Measurements from ENCODE around the gene POR. TPM values are rescaled to one million over a fixed set of nuclear protein-coding genes. Genes with fewer than 3 reads are reported as not detected.

Gene POR
- total and polyA plus RNA-seq, 2 of the 13 experiments (the other 11 are each of a cell fraction or from before 2014, with no cell fraction given) = 145 to 266 TPM

GRCh38 chr7:76020031-76020714, 105.2 kb downstream of the POR start (continued):
- no peak for TF ChIP-seq MTERF4 (CRISPR knock-in tag; IDR thresholded peaks at IDR 0.05)
- no peak for TF ChIP-seq ELF4 (CRISPR knock-in tag; IDR thresholded peaks at IDR 0.05; ENCODE audit: borderline replicate concordance)
- TF ChIP-seq FOXJ3 (CRISPR knock-in tag; IDR thresholded peaks at IDR 0.05; ENCODE audit: borderline replicate concordance) = no peak
- peak; percentile 82; the same call in 1 of the 2 replicates for TF ChIP-seq HNF1B (CRISPR knock-in tag; IDR thresholded peaks at IDR 0.05)
- TF ChIP-seq ZNF841 (CRISPR knock-in tag; IDR thresholded peaks at IDR 0.05; ENCODE audit: borderline replicate concordance) = no peak
- no peak for TF ChIP-seq NR2F6 (IDR thresholded peaks at IDR 0.05)
- no peak for TF ChIP-seq NR2F6 (CRISPR knock-in tag; IDR thresholded peaks at IDR 0.05)
- no peak for TF ChIP-seq KLF13 (CRISPR knock-in tag; IDR thresholded peaks at IDR 0.05)
- TF ChIP-seq HNRNPLL (IDR thresholded peaks at IDR 0.05; ENCODE audit: low read depth, low read length, poor library complexity, severe bottlenecking) = no peak
- no peak for TF ChIP-seq POLR2AphosphoS5 (IDR thresholded peaks at IDR 0.05; ENCODE audit: low read depth, low read length)
- no peak for TF ChIP-seq DMAP1 (CRISPR knock-in tag; IDR thresholded peaks at IDR 0.05)
- TF ChIP-seq ATF1 (CRISPR knock-in tag; IDR thresholded peaks at IDR 0.05) = no peak
- no peak for TF ChIP-seq GRHL1 (CRISPR knock-in tag; conservative IDR thresholded peaks at IDR 0.05)
- TF ChIP-seq MXD1 (CRISPR knock-in tag; IDR thresholded peaks at IDR 0.05) = no peak
- TF ChIP-seq ZNF883 (CRISPR knock-in tag; IDR thresholded peaks at IDR 0.05; ENCODE audit: not compliant biosample characterization) = no peak
- TF ChIP-seq IRX3 (CRISPR knock-in tag; IDR thresholded peaks at IDR 0.05; ENCODE audit: borderline replicate concordance, low read depth) = no peak
- TF ChIP-seq ATF5 (CRISPR knock-in tag; IDR thresholded peaks at IDR 0.05; ENCODE audit: low read depth) = no peak
- TF ChIP-seq THAP8 (CRISPR knock-in tag; IDR thresholded peaks at IDR 0.05; ENCODE audit: borderline replicate concordance) = no peak
- no peak for TF ChIP-seq ZNF792 (CRISPR knock-in tag; IDR thresholded peaks at IDR 0.05)
- no peak for TF ChIP-seq ATRX (CRISPR knock-in tag; IDR thresholded peaks at IDR 0.05; ENCODE audit: borderline replicate concordance)
- TF ChIP-seq ARNT2 (CRISPR knock-in tag; IDR thresholded peaks at IDR 0.05; ENCODE audit: low read depth) = no peak
- no peak for TF ChIP-seq SKIL (CRISPR knock-in tag; IDR thresholded peaks at IDR 0.05; ENCODE audit: borderline replicate concordance)
